Liver (tissue), 3 donors: ENCODE data around the gene SNCAIP.

ENCODE experiments used
- CTCF ChIP-seq: fragments of 150-350 bp; IDR thresholded peaks from 2 replicates; pipeline ENCODE4 v1.5.1; 2017; ENCODE audit warnings: improper control_type of control experiment, low read depth, low read length; ENCODE audit not compliant: missing input control
- FOXA1 ChIP-seq: IDR thresholded peaks from 2 replicates; pipeline ENCODE4 v1.6.1; 2016; ENCODE audit warnings: antibody characterized with exemption
- SP1 ChIP-seq: IDR thresholded peaks from 2 replicates; pipeline ENCODE4 v1.6.1; 2018; ENCODE audit warnings: antibody characterized with exemption, mild to moderate bottlenecking
- donor health status: healthy.
- donor health status: healthy.

- no peak for TF ChIP-seq CTCF
- TF ChIP-seq FOXA1, result no peak
- TF ChIP-seq SP1, result no peak
These were observed 101.7 kb downstream of the SNCAIP start for GRCh38 chr5:122413722-122414121.
